ENCODE data around the gene P2RX4.
"Not testable (repeated sequence)": the region's sequence is repeated elsewhere in the genome, so short reads cannot be mapped to it uniquely, and the experiment has no call there.

Gene P2RX4

GRCh38 chr12:121245951-121246350 lies 36.0 kb downstream of the P2RX4 start:
- no peak for DNase-seq

- DNase-seq: no peak
Measured at GRCh38 chr12:121246893-121247557, 37.1 kb downstream of the P2RX4 start.

GRCh38 chr12:121248622-121249021 lies 38.7 kb downstream of the P2RX4 start:
- DNase-seq: no peak

GRCh38 chr12:121250359-121250758 lies 40.4 kb downstream of the P2RX4 start:
- DNase-seq: no peak

GRCh38 chr12:121251838-121252237 lies 41.9 kb downstream of the P2RX4 start:
- DNase-seq: no peak

- no peak for DNase-seq
Measured at GRCh38 chr12:121252712-121253345, 42.9 kb downstream of the P2RX4 start.

GRCh38 chr12:121253638-121254335 lies 43.9 kb downstream of the P2RX4 start:
- DNase-seq: no peak

GRCh38 chr12:121255433-121255832 lies 45.5 kb downstream of the P2RX4 start:
- DNase-seq: no peak

GRCh38 chr12:121257704-121258449 lies 47.9 kb downstream of the P2RX4 start:
- DNase-seq: not testable (repeated sequence)

GRCh38 chr12:121259074-121259473 lies 49.1 kb downstream of the P2RX4 start:
- no peak for DNase-seq

GRCh38 chr12:121260091-121260490 lies 50.2 kb downstream of the P2RX4 start:
- DNase-seq: no peak

- DNase-seq: no peak
Measured at GRCh38 chr12:121261398-121261797, 51.5 kb downstream of the P2RX4 start.

- DNase-seq: no peak
Measured at GRCh38 chr12:121263206-121263935, 53.4 kb downstream of the P2RX4 start.

- no peak for DNase-seq
Measured at GRCh38 chr12:121264135-121264534, 54.2 kb downstream of the P2RX4 start.

- no peak for DNase-seq
Measured at GRCh38 chr12:121264951-121265515, 55.1 kb downstream of the P2RX4 start.

GRCh38 chr12:121267822-121268221 lies 57.9 kb downstream of the P2RX4 start:
- DNase-seq: no peak

- DNase-seq: no peak
Measured at GRCh38 chr12:121273364-121273896, 63.5 kb downstream of the P2RX4 start.

GRCh38 chr12:121274036-121274763 lies 64.3 kb downstream of the P2RX4 start:
- no peak for DNase-seq

GRCh38 chr12:121277374-121277759 lies 67.4 kb downstream of the P2RX4 start:
- DNase-seq: no peak

GRCh38 chr12:121278169-121279070 lies 68.5 kb downstream of the P2RX4 start:
- no peak for DNase-seq

GRCh38 chr12:121279071-121279375 lies 69.1 kb downstream of the P2RX4 start:
- no peak for DNase-seq

Measured in GDM1 (cell line).